Neutrophil (primary cell): Measurements from ENCODE around the gene CCDC127.

Experiments
- H3K27ac ChIP-seq: fragments of 200-600 bp; sonication (generic); 2 replicates; pipeline ENCODE4 v1.5.1; 2016; ENCODE audit warnings: mild to moderate bottlenecking, moderate library complexity
- H3K27me3 ChIP-seq: fragments of 200-600 bp; sonication (generic); 2 replicates; pipeline ENCODE4 v1.6.0; 2016; ENCODE audit warnings: mild to moderate bottlenecking
- H3K36me3 ChIP-seq: fragments of 200-600 bp; sonication (generic); 2 replicates; pipeline ENCODE4 v1.5.1; 2017
- H3K4me1 ChIP-seq, 2 experiments: fragments of 200-600 bp in 1 of 2; sonication (generic) in 1 of 2; 1 replicate in 1 of 2; 2 replicates in 1 of 2; pipeline versions ENCODE4 v1.5.1 to v1.6.1; 2013 to 2016; ENCODE audit warnings: low read depth in 1 of 2, low read length in 1 of 2, mild to moderate bottlenecking in 1 of 2, moderate library complexity in 1 of 2; ENCODE audit not compliant: control insufficient read depth in 1 of 2, insufficient read depth in 1 of 2
- H3K4me3 ChIP-seq, 2 experiments: fragments of 200-600 bp in 1 of 2; sonication (generic) in 1 of 2; 1 replicate in 1 of 2; 2 replicates in 1 of 2; pipeline ENCODE4 v1.5.1; 2013 to 2016; ENCODE audit warnings: low read depth in 1 of 2, low read length in 1 of 2, mild to moderate bottlenecking in 1 of 2, moderate library complexity in 1 of 2
- H3K9me3 ChIP-seq: fragments of 200-600 bp; sonication (generic); 2 replicates; pipeline ENCODE4 v1.5.1; 2016
- TF ChIP-seq, protein P1 (sequence below): fragments of 200-600 bp; sonication (generic); IDR thresholded peaks from 2 replicates; pipeline ENCODE4 v1.5.1; 2016; ENCODE audit warnings: antibody characterized with exemption

The CCDC127 gene

GRCh38 chr5:162565-163337, 55.2 kb downstream of the CCDC127 start:
- Histone ChIP-seq H3K4me1 (no peaks in the 10 kb centered on the region), H3K27me3 (peaks cover 19% of the 10 kb centered on the region), H3K9me3 (no peaks in the 10 kb centered on the region), H3K36me3 (no peaks in the 10 kb centered on the region), H3K4me3 (no peak overlapping the region), H3K27ac (no peak overlapping the region)
- TF ChIP-seq, protein P1, sequence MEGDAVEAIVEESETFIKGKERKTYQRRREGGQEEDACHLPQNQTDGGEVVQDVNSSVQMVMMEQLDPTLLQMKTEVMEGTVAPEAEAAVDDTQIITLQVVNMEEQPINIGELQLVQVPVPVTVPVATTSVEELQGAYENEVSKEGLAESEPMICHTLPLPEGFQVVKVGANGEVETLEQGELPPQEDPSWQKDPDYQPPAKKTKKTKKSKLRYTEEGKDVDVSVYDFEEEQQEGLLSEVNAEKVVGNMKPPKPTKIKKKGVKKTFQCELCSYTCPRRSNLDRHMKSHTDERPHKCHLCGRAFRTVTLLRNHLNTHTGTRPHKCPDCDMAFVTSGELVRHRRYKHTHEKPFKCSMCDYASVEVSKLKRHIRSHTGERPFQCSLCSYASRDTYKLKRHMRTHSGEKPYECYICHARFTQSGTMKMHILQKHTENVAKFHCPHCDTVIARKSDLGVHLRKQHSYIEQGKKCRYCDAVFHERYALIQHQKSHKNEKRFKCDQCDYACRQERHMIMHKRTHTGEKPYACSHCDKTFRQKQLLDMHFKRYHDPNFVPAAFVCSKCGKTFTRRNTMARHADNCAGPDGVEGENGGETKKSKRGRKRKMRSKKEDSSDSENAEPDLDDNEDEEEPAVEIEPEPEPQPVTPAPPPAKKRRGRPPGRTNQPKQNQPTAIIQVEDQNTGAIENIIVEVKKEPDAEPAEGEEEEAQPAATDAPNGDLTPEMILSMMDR, result no peak

DNA sequence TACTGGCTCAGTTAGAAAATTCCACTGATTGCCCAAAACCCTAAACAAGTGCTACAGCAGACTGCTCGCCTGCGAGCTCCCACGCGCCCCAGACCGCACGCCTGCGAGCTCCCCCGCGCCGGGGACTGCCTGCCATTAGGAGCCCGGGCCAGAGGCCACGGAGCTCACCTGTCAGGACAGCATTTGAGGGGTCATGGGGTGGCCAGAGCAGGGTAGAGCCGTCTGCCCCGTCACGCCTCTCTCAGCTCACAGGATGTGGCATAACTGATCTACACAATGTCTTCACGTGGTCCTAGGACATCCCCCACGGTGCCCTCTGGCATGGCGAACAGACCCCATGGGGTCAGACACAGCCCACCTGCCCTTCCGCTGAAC, 55.8 kb downstream of the CCDC127 start:
- H3K27ac ChIP-seq, result no peak overlapping the region
- no peaks in the 10 kb centered on the region for H3K9me3 ChIP-seq
- no peak overlapping the region for H3K4me3 ChIP-seq
- peaks cover 19% of the 10 kb centered on the region for H3K27me3 ChIP-seq
- TF ChIP-seq, protein P1, result no peak
- no peaks in the 10 kb centered on the region for H3K4me1 ChIP-seq
- no peaks in the 10 kb centered on the region for H3K36me3 ChIP-seq

DNA sequence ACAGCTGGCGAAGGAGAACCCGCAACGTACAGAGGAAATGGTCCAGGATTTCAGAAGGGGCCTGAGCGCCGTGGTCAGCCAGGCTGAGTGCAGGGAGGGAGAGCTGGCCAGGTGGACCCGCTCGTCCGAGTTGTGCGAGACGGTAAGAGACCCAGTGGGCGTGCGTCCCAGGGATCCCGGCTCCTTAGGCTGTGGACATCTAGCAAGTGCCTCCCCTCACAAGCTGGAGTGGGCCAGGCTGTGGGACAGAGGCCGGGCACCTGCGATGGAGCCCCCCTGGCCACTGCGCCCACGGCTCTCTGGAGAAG, 56.2 kb downstream of the CCDC127 start:
- H3K36me3 ChIP-seq, result no peaks in the 10 kb centered on the region
- no peak overlapping the region for H3K27ac ChIP-seq
- TF ChIP-seq, protein P1, result no peak
- H3K4me3 ChIP-seq, result no peak overlapping the region
- no peaks in the 10 kb centered on the region for H3K4me1 ChIP-seq
- no peaks in the 10 kb centered on the region for H3K9me3 ChIP-seq
- peaks cover 19% of the 10 kb centered on the region for H3K27me3 ChIP-seq

- Histone ChIP-seq H3K9me3 (no peaks in the 10 kb centered on the region), H3K4me3 (no peak overlapping the region), H3K36me3 (no peaks in the 10 kb centered on the region), H3K27ac (no peak overlapping the region), H3K4me1 (no peaks in the 10 kb centered on the region), H3K27me3 (peaks cover 19% of the 10 kb centered on the region)
- TF ChIP-seq, protein P1, result no peak
Measured at GRCh38 chr5:160921-161802, 56.8 kb downstream of the CCDC127 start.

DNA sequence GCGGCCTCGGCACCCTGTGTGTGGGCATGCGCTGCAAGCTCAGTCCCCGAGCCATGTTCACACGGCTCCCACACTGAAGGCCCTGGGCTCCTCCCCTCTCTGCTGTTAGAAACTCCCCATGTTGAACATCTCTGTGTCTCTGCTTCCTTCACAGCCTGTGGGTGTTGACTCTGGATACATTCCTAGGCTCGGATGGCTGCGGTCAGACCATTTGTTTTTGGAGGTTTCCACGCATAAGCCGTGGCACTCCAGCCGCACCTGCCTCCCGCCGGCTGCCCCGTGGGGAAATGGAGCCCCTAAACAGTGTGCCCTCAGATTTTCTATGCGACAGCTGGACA, 57.8 kb downstream of the CCDC127 start:
- TF ChIP-seq, protein P1, result no peak
- H3K36me3 ChIP-seq, result no peaks in the 10 kb centered on the region
- no peaks in the 10 kb centered on the region for H3K9me3 ChIP-seq
- H3K4me1 ChIP-seq, result no peaks in the 10 kb centered on the region
- peaks cover 19% of the 10 kb centered on the region for H3K27me3 ChIP-seq
- no peak overlapping the region for H3K27ac ChIP-seq
- H3K4me3 ChIP-seq, result no peak overlapping the region
